Caco-2 (cell line): ENCODE results near the gene SPAST. TPM values are rescaled to one million over a fixed set of nuclear protein-coding genes. Genes with fewer than 3 reads are reported as not detected.

Source experiments
- BruUV-seq: library from RNA; stranded (reverse); fragments of 400-500 nt; replicated peaks from 2 replicates; lab custom pipeline; 2021; lab: Mats Ljungman, UMichigan
- CTCF ChIA-PET: fragments of 300-600 bp; sonication (Branson Sonifier 250); formaldehyde crosslinking; loops from one replicate; lab custom pipeline; 2022; ENCODE audit warnings: antibody characterized with exemption; lab: Charles Lee
- POLR2A ChIA-PET: fragments of 300-600 bp; sonication (Branson Sonifier 250); formaldehyde crosslinking; loops from one replicate; lab custom pipeline; 2022; ENCODE audit warnings: antibody characterized with exemption; lab: Charles Lee
- DNase-seq, 2 experiments: peaks; one replicate each; pipeline versions ENCODE4 v3.0.0 to v3.0.0-alpha.2; 2020 to 2022
- H3K27me3 ChIP-seq: replicated peaks from 2 replicates; pipeline ENCODE4 v1.6.0; 2011; ENCODE audit warnings: low read length; ENCODE audit not compliant: control insufficient read depth, insufficient read depth
- H3K36me3 ChIP-seq: 2 replicates; pipeline ENCODE4 v1.5.1; 2011; ENCODE audit warnings: low read length; ENCODE audit not compliant: control insufficient read depth, insufficient read depth
- H3K4me1 ChIP-seq: fragments of 250-450 bp; sonication (Bioruptor Pico); 2 replicates; pipeline ENCODE4 v1.5.1; 2020; ENCODE audit warnings: mild to moderate bottlenecking
- H3K4me3 ChIP-seq: 2 replicates; pipeline ENCODE4 v1.5.1; 2011; ENCODE audit warnings: low read depth, mild to moderate bottlenecking, control low read depth, low read length
- H3K9me3 ChIP-seq: fragments of 250-450 bp; sonication (Bioruptor Pico); 2 replicates; pipeline ENCODE4 v1.5.1; 2020; ENCODE audit warnings: mild to moderate bottlenecking, moderate library complexity
- H3K27ac Mint-ChIP-seq: one replicate; pipeline ENCODE4 v1.8.0; 2022; ENCODE audit warnings: mixed read lengths; ENCODE audit not compliant: unreplicated experiment
- H3K27me3 Mint-ChIP-seq: one replicate; pipeline ENCODE4 v1.8.0; 2022; ENCODE audit warnings: mixed read lengths; ENCODE audit not compliant: insufficient read depth, unreplicated experiment
- H3K36me3 Mint-ChIP-seq: one replicate; pipeline ENCODE4 v1.8.0; 2022; ENCODE audit warnings: mild to moderate bottlenecking, mixed read lengths; ENCODE audit not compliant: insufficient read depth, unreplicated experiment
- H3K4me1 Mint-ChIP-seq: one replicate; pipeline ENCODE4 v1.8.0; 2022; ENCODE audit warnings: low read depth, mixed read lengths; ENCODE audit not compliant: unreplicated experiment
- H3K4me3 Mint-ChIP-seq: one replicate; pipeline ENCODE4 v1.8.0; 2022; ENCODE audit warnings: mild to moderate bottlenecking, moderate library complexity, mixed read lengths; ENCODE audit not compliant: unreplicated experiment
- H3K9me3 Mint-ChIP-seq: one replicate; pipeline ENCODE4 v1.8.0; 2022; ENCODE audit warnings: mixed read lengths; ENCODE audit not compliant: unreplicated experiment
- CTCF ChIP-seq, 2 experiments: fragments of 200-600 bp in 1 of 2; IDR thresholded peaks; 1 replicate in 1 of 2; 2 replicates in 1 of 2; pipeline versions ENCODE4 v1.5.1 to v1.8.0; 2011 to 2022; ENCODE audit warnings: antibody characterized with exemption in 1 of 2, control low read depth in 1 of 2, inconsistent platforms in 1 of 2, low read depth in 1 of 2, low read length in 1 of 2, mild to moderate bottlenecking in 1 of 2, moderate library complexity in 1 of 2; ENCODE audit not compliant: insufficient read depth in 1 of 2, severe bottlenecking in 1 of 2, unreplicated experiment in 1 of 2
- intact Hi-C: fragments of 100-400 bp; cut with micrococcal nuclease; formaldehyde crosslinking; loops from one replicate; pipeline ENCODE4 v1.10.0; 2022; ENCODE audit not compliant: unreplicated experiment
- total RNA-seq: library from RNA; stranded (reverse); gene quantifications from 2 replicates; pipeline ENCODE4 v1.2.3, GENCODE V29; 2022

The SPAST gene
- total RNA-seq, 1 experiment from 2014 or later, result 29.7 TPM

GRCh38 chr2:32061973-32062861, 1.1 kb upstream of the SPAST start:
- H3K4me1 Mint-ChIP-seq, result peaks cover 7% of the 10 kb centered on the region
- ChIA-PET CTCF (interaction anchor here (1.2 to 3.2 kb wide), 3 partner anchors 12 to 56 kb away, joined by 5 to 18 read pairs (median 13); partner anchors contain the start of gene DPY30), POLR2A (interaction anchor here (1.4 to 3.5 kb wide), 4 partner anchors 12 to 104 kb away, joined by 9 to 79 read pairs (median 30); partner anchors contain the start of genes DPY30 and SLC30A6)
- intact Hi-C loops, result loop anchor here (2.0 to 10.0 kb wide), 3 partner anchors 75 to 293 kb away; partner anchors contain the start of genes BIRC6 and SLC30A6
- peak overlapping the region; percentile 71 for H3K4me3 Mint-ChIP-seq
- TF ChIP-seq CTCF (IDR thresholded peaks at IDR 0.05; ENCODE audit: insufficient read depth in 1 of 2, low read depth in 1 of 2, low read length in 1 of 2, severe bottlenecking in 1 of 2, unreplicated experiment in 1 of 2), result no peak
- BruUV-seq, result no TSS peak
- peak; percentile 45 to 52 for DNase-seq
- H3K27ac Mint-ChIP-seq, result peak overlapping the region; percentile 78
- Histone ChIP-seq H3K4me3 (peak overlapping the region; percentile 49), H3K9me3 (no peaks in the 10 kb centered on the region), H3K36me3 (no peaks in the 10 kb centered on the region), H3K27me3 (no peaks in the 10 kb centered on the region), H3K4me1 (no peaks in the 10 kb centered on the region; the same call in 1 of the 2 replicates)
- no peaks in the 10 kb centered on the region for H3K27me3 Mint-ChIP-seq
- H3K9me3 Mint-ChIP-seq, result no peaks in the 10 kb centered on the region
- peaks cover 14% of the 10 kb centered on the region for H3K36me3 Mint-ChIP-seq

GRCh38 chr2:32064021-32064601, 755 bp downstream of the SPAST start:
- peaks cover 14% of the 10 kb centered on the region for H3K36me3 Mint-ChIP-seq
- no TSS peak for BruUV-seq
- H3K4me3 Mint-ChIP-seq, result peak overlapping the region; percentile 71
- Histone ChIP-seq H3K9me3 (no peaks in the 10 kb centered on the region), H3K4me3 (peak overlapping the region; percentile 94), H3K36me3 (no peaks in the 10 kb centered on the region), H3K27me3 (no peaks in the 10 kb centered on the region), H3K4me1 (no peaks in the 10 kb centered on the region; the same call in 1 of the 2 replicates)
- peak in 1 of 2 experiments; percentile 32 for DNase-seq
- ChIA-PET CTCF (interaction anchor here (0.6 to 3.2 kb wide), 6 partner anchors 10 to 417 kb away, joined by 3 to 18 read pairs (median 4); partner anchors contain the start of genes DPY30 and SLC30A6), POLR2A (interaction anchor here (0.9 to 3.5 kb wide), 6 partner anchors 10 to 102 kb away, joined by 3 to 79 read pairs (median 12); partner anchors contain the start of genes DPY30 and SLC30A6)
- intact Hi-C loops, result loop anchor here (10.0 kb wide), 1 partner anchor 291 kb away; the partner anchor contains the start of gene BIRC6
- H3K27ac Mint-ChIP-seq, result peak overlapping the region; percentile 78
- H3K4me1 Mint-ChIP-seq, result peaks cover 7% of the 10 kb centered on the region
- no peaks in the 10 kb centered on the region for H3K9me3 Mint-ChIP-seq
- no peak for TF ChIP-seq CTCF (IDR thresholded peaks at IDR 0.05; ENCODE audit: insufficient read depth in 1 of 2, low read depth in 1 of 2, low read length in 1 of 2, severe bottlenecking in 1 of 2, unreplicated experiment in 1 of 2)
- H3K27me3 Mint-ChIP-seq, result no peaks in the 10 kb centered on the region

GRCh38 chr2:32064713-32065112, 1.4 kb downstream of the SPAST start:
- H3K27me3 Mint-ChIP-seq, result no peaks in the 10 kb centered on the region
- H3K9me3 ChIP-seq, result no peaks in the 10 kb centered on the region
- POLR2A ChIA-PET, result interaction anchor here (0.6 to 3.5 kb wide), 2 partner anchors 25 to 603 kb away, joined by 3 to 79 read pairs; partner anchors contain the start of gene DPY30
- H3K4me1 Mint-ChIP-seq, result peaks cover 7% of the 10 kb centered on the region
- no peaks in the 10 kb centered on the region for H3K9me3 Mint-ChIP-seq
- intact Hi-C loops, result loop anchor here (10.0 kb wide), 1 partner anchor 290 kb away; the partner anchor contains the start of gene BIRC6
- CTCF ChIA-PET, result interaction anchor here (3.2 kb wide), 1 partner anchor 9 kb away, joined by 13 read pairs; no protein-coding TSS in a partner anchor
- TF ChIP-seq CTCF (IDR thresholded peaks at IDR 0.05; ENCODE audit: insufficient read depth in 1 of 2, low read depth in 1 of 2, low read length in 1 of 2, severe bottlenecking in 1 of 2, unreplicated experiment in 1 of 2), result no peak
- no peaks in the 10 kb centered on the region; the same call in 1 of the 2 replicates for H3K4me1 ChIP-seq
- no peak for DNase-seq
- H3K36me3 Mint-ChIP-seq, result peaks cover 14% of the 10 kb centered on the region
- H3K4me3 Mint-ChIP-seq, result peak overlapping the region; percentile 71
- peak overlapping the region; percentile 78 for H3K27ac Mint-ChIP-seq
- BruUV-seq, result TSS peak; percentile 65
- H3K4me3 ChIP-seq, result peak overlapping the region; percentile 94
- H3K27me3 ChIP-seq, result no peaks in the 10 kb centered on the region
- no peaks in the 10 kb centered on the region for H3K36me3 ChIP-seq
